Islet precursor cell (in vitro differentiated cells): ENCODE results near the gene SLCO3A1.
"Not testable (repeated sequence)": the region's sequence is repeated elsewhere in the genome, so short reads cannot be mapped to it uniquely, and the experiment has no call there.

ENCODE experiments used
- DNase-seq: peaks from one replicate; pipeline ENCODE4 v3.0.0-alpha.2; 2018

The SLCO3A1 gene

GRCh38 chr15:92044203-92044909, 190.8 kb downstream of the SLCO3A1 start:
- DNase-seq: no peak

- no peak for DNase-seq
Measured at GRCh38 chr15:92047900-92048299, 194.4 kb downstream of the SLCO3A1 start.

- DNase-seq: no peak
Measured at GRCh38 chr15:92048739-92049138, 195.2 kb downstream of the SLCO3A1 start.

- no peak for DNase-seq
Measured at GRCh38 chr15:92049290-92049989, 195.9 kb downstream of the SLCO3A1 start.

- no peak for DNase-seq
Measured at GRCh38 chr15:92050220-92050898, 196.9 kb downstream of the SLCO3A1 start.

GRCh38 chr15:92051716-92052115, 198.2 kb downstream of the SLCO3A1 start:
- no peak for DNase-seq

- DNase-seq: no peak
Measured at GRCh38 chr15:92053753-92054316, 200.3 kb downstream of the SLCO3A1 start.

GRCh38 chr15:92056875-92057274, 203.4 kb downstream of the SLCO3A1 start:
- DNase-seq: no peak

- no peak for DNase-seq
Measured at GRCh38 chr15:92059036-92059970, 205.8 kb downstream of the SLCO3A1 start.

- DNase-seq: not testable (repeated sequence)
Measured at GRCh38 chr15:92059971-92060311, 206.4 kb downstream of the SLCO3A1 start.

- no peak for DNase-seq
Measured at GRCh38 chr15:92061511-92062195, 208.1 kb downstream of the SLCO3A1 start.

GRCh38 chr15:92062505-92062904, 209.0 kb downstream of the SLCO3A1 start:
- DNase-seq: no peak

GRCh38 chr15:92068121-92068520, 214.6 kb downstream of the SLCO3A1 start:
- DNase-seq: no peak

- peak; percentile 81 for DNase-seq
Measured at GRCh38 chr15:92069308-92070250, 216.1 kb downstream of the SLCO3A1 start.

- not testable (repeated sequence) for DNase-seq
Measured at GRCh38 chr15:92070251-92070650, 216.7 kb downstream of the SLCO3A1 start.

- no peak for DNase-seq
Measured at GRCh38 chr15:92071045-92071634, 217.6 kb downstream of the SLCO3A1 start.

- no peak for DNase-seq
Measured at GRCh38 chr15:92073044-92073785, 219.7 kb downstream of the SLCO3A1 start.

GRCh38 chr15:92074101-92074500, 220.6 kb downstream of the SLCO3A1 start:
- DNase-seq: no peak

- DNase-seq: no peak
Measured at GRCh38 chr15:92074646-92075045, 221.1 kb downstream of the SLCO3A1 start.

GRCh38 chr15:92075764-92076163, 222.3 kb downstream of the SLCO3A1 start:
- DNase-seq: no peak
